GM10847 (cell line): Measurements from ENCODE around the gene PARD3.

Experiments
- POLR2A ChIP-seq: IDR thresholded peaks from 2 replicates; pipeline ENCODE4 v1.6.1; 2011; ENCODE audit not compliant: insufficient read length; ENCODE audit errors: extremely low read depth

Gene PARD3

DNA sequence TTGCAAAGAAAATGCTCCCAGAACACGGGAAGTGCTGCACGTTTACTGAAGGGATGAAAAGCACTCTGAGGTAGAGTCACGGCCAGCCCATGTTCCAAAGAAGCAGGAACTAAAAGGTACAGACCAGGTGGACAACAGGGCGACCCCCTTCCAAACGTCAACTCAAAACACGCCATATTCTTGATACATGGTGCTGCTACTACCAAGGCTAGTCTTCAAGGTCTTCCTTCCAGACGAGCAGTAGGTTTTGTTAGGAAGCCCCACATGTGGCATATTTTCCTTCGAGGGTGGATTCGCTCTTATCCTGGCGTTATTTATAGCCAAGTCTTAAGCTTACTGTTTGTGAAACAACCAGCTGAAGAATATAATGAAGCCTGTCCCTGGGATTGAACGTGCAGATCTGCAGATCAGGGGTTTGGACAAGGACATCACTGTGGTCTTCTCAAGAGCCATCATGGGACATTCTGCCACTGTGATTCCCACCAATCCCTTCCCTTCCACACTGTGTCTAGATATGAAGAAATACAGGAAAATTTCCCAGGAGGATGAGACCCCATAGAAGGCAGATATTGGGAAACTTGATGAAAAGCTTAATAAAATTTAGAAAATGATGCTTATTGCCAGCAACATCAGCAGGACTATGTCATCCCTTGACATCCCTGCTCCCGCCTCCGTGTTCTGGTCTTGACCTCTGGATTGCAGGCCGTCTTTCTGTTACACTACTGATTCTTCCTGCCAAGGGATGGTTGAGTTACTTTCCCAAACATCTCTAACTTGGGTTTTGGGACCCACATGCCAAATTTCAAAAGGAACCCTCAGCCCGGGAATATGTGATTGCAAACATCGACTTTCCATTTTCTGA, 734.4 kb downstream of the PARD3 start:
- no peak for TF ChIP-seq POLR2A

DNA sequence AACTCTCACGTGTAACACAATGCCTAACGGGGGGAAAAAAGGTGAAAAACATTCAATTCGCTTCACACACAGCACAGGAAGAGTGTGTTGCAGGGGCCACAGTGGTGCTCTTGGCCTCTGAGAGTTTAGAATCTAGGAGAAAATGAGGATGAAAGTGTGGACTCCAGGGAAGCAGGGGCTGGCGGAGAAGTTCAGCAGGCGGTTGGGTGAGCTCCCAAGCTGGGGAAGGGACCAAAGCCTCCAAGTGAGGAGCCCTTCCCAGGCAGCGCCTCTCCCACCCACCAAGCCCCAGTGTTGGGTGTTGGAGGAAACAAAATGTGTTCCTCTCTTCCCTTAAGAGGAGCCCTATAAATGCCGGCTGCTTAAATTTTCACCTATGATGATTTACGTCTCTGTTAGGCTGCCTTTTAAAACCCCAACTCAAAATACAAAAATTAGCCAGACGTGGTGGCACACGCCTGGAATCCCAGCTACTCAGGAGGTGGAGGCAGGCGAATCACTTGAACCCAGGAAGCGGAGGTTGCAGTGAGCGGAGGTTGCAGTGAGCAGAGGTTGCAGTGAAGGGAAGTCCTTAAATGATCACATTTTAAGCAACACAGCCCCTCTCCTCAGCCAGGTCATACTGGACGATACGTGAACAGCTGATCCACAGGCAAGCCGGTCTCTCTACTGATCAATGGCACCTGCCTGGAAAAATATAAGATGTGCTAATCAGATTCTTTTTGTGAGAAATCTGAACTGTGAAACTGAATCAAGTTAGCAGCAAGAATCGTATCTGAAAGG, 735.2 kb downstream of the PARD3 start:
- no peak for TF ChIP-seq POLR2A

DNA sequence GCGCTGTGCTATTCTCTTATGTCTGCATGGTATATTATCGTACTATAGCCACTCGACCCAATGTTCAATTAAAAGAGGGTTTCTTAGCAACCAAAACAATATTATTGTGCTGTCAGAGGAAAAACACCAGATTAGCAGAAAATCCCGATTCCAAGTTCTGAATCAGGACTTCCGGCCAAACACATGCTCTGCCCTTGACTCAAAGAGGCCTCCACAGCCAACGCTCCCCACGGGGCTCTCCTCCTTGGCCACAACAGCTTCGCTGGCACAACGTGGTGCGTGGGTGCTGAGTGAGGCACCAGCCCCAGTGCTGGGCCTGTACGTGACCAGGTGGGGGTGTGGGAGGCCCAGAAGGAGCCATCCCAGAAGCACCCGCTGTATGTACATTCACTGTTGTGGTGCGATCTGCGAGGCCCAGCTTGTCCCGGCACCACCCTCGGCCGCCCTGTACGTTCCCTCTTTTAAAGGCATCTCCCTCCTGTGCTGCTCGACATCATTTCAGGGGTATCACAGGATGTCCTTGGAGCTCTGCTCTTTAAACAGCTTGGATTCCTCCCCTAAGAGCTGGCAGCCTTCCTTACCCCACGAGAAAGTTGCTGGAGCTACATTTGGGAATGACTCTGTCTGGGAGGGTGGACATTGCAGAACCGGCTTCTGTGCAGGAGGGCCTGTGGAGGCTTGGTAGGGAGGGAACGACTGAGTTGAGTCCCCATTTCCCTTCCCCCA, 736.2 kb downstream of the PARD3 start:
- TF ChIP-seq POLR2A: no peak

DNA sequence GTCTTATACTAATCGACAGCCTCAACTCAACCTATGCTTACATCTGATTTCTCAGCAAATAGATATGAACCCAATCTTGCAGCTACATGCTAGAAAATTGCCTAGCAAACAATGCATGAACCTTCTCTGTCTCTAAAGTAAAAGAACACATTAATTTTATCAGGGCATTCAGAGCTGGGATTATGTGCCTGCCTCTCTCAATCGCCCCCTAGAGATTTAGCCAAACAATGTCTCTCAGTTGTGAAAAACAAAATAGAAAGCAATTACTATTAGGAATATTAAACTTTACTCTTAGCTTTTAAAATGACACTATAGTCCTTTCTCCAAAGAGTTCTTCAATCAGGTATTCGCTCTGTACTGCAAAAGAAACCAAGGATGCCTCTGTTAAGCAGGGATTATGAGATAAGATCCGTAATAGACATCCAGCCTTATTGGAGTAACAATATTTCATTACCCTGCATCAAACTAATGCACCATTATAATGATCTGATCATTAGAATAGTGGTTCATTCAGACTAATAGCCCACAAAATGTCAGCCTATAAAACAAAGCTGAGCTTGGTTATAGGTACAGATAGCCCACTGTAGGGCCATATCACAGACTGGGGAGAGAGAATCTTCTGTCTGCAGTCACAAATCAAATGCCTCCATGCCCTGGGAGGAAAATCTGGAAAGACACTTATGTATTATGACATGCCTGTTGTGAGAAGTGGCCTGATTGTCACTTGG, 736.9 kb downstream of the PARD3 start:
- no peak for TF ChIP-seq POLR2A

DNA sequence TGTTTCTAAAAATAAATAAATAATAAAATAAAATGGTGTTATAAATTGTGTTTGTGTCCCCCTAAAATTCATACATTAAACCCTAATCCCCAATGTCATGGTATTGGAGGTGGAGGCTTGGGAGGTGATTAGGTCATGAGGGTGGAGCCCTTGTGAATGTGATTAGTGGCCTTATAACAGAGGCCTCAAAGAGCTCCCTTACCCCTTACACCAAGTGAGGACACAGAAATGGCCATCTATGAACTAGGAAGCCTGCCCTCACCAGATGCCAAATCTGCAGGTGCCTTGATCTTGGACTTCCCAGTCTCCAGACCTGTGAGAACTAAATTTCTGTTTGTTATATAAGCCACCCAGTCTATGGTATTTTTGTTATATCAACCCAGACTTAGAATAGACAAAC, 738.7 kb downstream of the PARD3 start:
- TF ChIP-seq POLR2A: no peak

DNA sequence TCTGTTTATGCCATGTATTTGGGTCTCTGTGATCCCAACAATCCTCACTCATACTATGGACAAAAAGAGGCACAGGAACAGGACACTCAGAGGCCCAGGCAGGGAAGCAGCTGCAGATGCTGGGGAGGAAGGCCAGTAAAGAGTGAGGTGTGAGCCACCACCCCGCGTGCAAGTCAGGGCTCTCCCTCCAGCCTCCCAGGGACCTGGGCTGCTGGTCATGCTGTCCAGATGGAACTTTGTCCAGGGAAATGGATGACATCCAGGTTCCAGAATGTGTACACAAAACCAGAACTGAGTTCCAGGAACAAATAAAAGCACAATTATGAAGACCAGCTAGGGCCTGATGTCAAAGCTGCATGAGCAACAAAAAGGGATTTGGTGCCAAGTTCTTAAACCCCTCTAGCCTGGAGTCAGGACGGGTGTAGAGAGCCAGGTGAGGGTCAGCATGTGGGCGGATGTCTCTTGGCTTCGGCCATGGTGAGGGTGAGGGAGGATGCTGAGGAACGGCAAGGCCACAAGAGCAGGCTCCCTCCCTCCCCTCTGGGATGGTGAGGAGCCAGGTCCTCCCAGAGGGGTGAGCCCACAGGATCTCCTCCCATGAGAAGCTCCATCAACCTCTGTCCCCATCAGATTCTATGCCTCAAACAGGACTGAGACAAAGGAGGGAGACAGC, 739.7 kb downstream of the PARD3 start:
- TF ChIP-seq POLR2A: no peak

DNA sequence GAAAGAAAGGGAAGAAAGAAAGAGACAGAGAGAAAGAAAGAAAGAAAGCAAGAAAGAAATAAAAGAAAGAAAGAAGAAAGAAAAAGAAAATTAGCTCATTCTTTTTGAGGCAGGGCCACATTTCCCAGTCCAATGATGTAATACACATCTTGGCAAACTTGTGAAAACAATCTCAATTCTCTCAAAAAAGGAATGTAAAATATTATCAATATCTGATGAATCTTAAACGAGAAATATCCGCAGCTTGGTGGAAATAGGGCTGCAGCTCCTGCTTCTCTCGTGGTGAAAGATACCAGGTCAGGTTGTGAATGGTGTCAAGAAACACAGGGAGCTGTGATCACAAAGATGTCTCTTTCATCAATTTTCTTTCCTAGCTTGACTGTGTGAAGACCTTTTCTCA, 741.0 kb downstream of the PARD3 start:
- no peak for TF ChIP-seq POLR2A

DNA sequence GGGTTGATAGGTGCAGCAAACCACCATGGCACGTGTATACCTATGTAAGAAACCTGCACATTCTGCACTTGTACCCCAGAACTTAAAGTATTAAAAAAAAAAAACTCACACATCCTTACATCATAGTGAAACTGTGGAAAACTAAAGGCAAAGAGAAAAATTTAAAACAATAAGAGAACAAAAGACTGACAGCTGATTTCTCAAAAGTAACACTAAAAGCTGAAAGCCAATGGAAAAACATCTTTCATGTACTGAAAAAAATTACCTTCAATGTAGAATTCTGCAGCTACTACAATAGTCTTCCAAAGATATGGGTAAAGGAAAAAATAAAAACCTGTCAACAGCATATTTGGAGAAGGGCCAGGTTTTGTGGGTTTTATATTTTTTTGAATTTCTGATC, 751.5 kb downstream of the PARD3 start:
- no peak for TF ChIP-seq POLR2A

DNA sequence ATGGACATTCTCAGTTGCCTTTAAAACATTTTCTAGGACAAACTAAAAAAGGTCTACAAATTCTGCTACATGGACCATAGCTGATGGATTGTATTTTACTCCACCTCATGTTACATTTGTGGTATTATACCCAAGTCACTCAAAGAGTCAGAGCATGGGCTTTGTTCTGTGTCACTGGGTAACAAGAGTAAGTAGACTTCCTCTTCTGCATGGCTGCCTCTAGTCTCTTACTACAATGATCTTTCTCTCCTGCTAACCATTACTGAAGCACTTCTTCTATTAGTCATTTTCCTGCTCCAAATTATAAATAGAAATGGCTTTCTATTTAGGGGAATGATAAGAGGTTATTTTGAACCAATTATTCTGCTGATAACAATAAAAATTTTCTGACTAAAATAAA, 753.3 kb downstream of the PARD3 start:
- TF ChIP-seq POLR2A: no peak
